Activated naive CD4-positive, alpha-beta T cell treated with anti-CD3 and anti-CD28 coated beads, Interleukin-2, amount 50 U/mL, for 24 hours (primary cell): ENCODE data around the gene UBE2O.

Source experiments
- H3K27ac Mint-ChIP-seq: one replicate; pipeline ENCODE4 v1.8.0; 2021; ENCODE audit warnings: mild to moderate bottlenecking, mixed read lengths
- H3K27me3 Mint-ChIP-seq: one replicate; pipeline ENCODE4 v1.8.0; 2021; ENCODE audit warnings: mixed read lengths
- H3K36me3 Mint-ChIP-seq: one replicate; pipeline ENCODE4 v1.8.0; 2021; ENCODE audit warnings: mixed read lengths
- H3K4me1 Mint-ChIP-seq: one replicate; pipeline ENCODE4 v1.8.0; 2021; ENCODE audit warnings: mixed read lengths
- H3K4me3 Mint-ChIP-seq: one replicate; pipeline ENCODE4 v1.8.0; 2021; ENCODE audit warnings: mild to moderate bottlenecking, mixed read lengths
- H3K9me3 Mint-ChIP-seq: one replicate; pipeline ENCODE4 v1.8.0; 2021; ENCODE audit warnings: mixed read lengths

Gene UBE2O

GRCh38 chr17:76385892-76386786 lies 66.8 kb downstream of the UBE2O start:
- no peaks in the 10 kb centered on the region for H3K27me3 Mint-ChIP-seq
- H3K27ac Mint-ChIP-seq, result peak overlapping the region; percentile 55
- peaks cover 1% of the 10 kb centered on the region for H3K36me3 Mint-ChIP-seq
- no peaks in the 10 kb centered on the region for H3K9me3 Mint-ChIP-seq
- H3K4me1 Mint-ChIP-seq, result peaks cover 14% of the 10 kb centered on the region
- H3K4me3 Mint-ChIP-seq, result peak overlapping the region; percentile 68

GRCh38 chr17:76384987-76385891 lies 67.7 kb downstream of the UBE2O start:
- H3K27me3 Mint-ChIP-seq, result no peaks in the 10 kb centered on the region
- peaks cover 14% of the 10 kb centered on the region for H3K4me1 Mint-ChIP-seq
- peak overlapping the region; percentile 68 for H3K4me3 Mint-ChIP-seq
- H3K36me3 Mint-ChIP-seq, result peaks cover 1% of the 10 kb centered on the region
- H3K9me3 Mint-ChIP-seq, result no peaks in the 10 kb centered on the region
- H3K27ac Mint-ChIP-seq, result no peak overlapping the region

- Mint-ChIP-seq H3K36me3 (no peaks in the 10 kb centered on the region), H3K27me3 (no peaks in the 10 kb centered on the region), H3K27ac (peak within 1 kb of the TSS; percentile 91), H3K4me3 (peak within 1 kb of the TSS; percentile 92), H3K4me1 (peaks cover 14% of the 10 kb centered on the region), H3K9me3 (no peaks in the 10 kb centered on the region)
These were observed 68.5 kb downstream of the UBE2O start, which contains the start of gene SPHK1 for GRCh38 chr17:76384222-76384986. TSS of gene SPHK1 (plus strand) at chr17:76384609. CDS start at chr17:76385645, 1,036 bp downstream.

GRCh38 chr17:76383546-76384221 lies 69.3 kb downstream of the UBE2O start:
- Mint-ChIP-seq H3K27me3 (no peaks in the 10 kb centered on the region), H3K27ac (peak overlapping the region; percentile 91), H3K36me3 (no peaks in the 10 kb centered on the region), H3K4me1 (peaks cover 14% of the 10 kb centered on the region), H3K4me3 (peak overlapping the region; percentile 92), H3K9me3 (no peaks in the 10 kb centered on the region)

GRCh38 chr17:76382803-76383545 lies 70.0 kb downstream of the UBE2O start:
- Mint-ChIP-seq H3K27ac (peak overlapping the region; percentile 59), H3K4me3 (peak overlapping the region; percentile 92), H3K9me3 (no peaks in the 10 kb centered on the region), H3K4me1 (peaks cover 14% of the 10 kb centered on the region), H3K27me3 (no peaks in the 10 kb centered on the region), H3K36me3 (no peaks in the 10 kb centered on the region)

GRCh38 chr17:76382351-76382802 lies 70.6 kb downstream of the UBE2O start:
- H3K27ac Mint-ChIP-seq, result peak overlapping the region; percentile 59
- H3K27me3 Mint-ChIP-seq, result no peaks in the 10 kb centered on the region
- peak overlapping the region; percentile 92 for H3K4me3 Mint-ChIP-seq
- peaks cover 14% of the 10 kb centered on the region for H3K4me1 Mint-ChIP-seq
- H3K36me3 Mint-ChIP-seq, result no peaks in the 10 kb centered on the region
- H3K9me3 Mint-ChIP-seq, result no peaks in the 10 kb centered on the region

GRCh38 chr17:76381633-76382350 lies 71.2 kb downstream of the UBE2O start:
- Mint-ChIP-seq H3K27me3 (no peaks in the 10 kb centered on the region), H3K4me3 (peak overlapping the region; percentile 33)

GRCh38 chr17:76379646-76380376 lies 73.1 kb downstream of the UBE2O start:
- peaks cover 6% of the 10 kb centered on the region for H3K4me1 Mint-ChIP-seq
- no peak overlapping the region for H3K27ac Mint-ChIP-seq
- no peak overlapping the region for H3K4me3 Mint-ChIP-seq
- H3K27me3 Mint-ChIP-seq, result no peaks in the 10 kb centered on the region
- H3K36me3 Mint-ChIP-seq, result no peaks in the 10 kb centered on the region
- no peaks in the 10 kb centered on the region for H3K9me3 Mint-ChIP-seq

More at GRCh38 chr17:76381633-76382350, 71.2 kb downstream of the UBE2O start:
- peaks cover 14% of the 10 kb centered on the region for H3K4me1 Mint-ChIP-seq
- no peak overlapping the region for H3K27ac Mint-ChIP-seq
- no peaks in the 10 kb centered on the region for H3K9me3 Mint-ChIP-seq
- H3K36me3 Mint-ChIP-seq, result no peaks in the 10 kb centered on the region

GRCh38 chr17:76379275-76379641 lies 73.7 kb downstream of the UBE2O start:
- Mint-ChIP-seq H3K27ac (no peak overlapping the region), H3K9me3 (no peaks in the 10 kb centered on the region), H3K36me3 (no peaks in the 10 kb centered on the region), H3K4me3 (no peak overlapping the region), H3K27me3 (no peaks in the 10 kb centered on the region), H3K4me1 (peaks cover 6% of the 10 kb centered on the region)

- Mint-ChIP-seq H3K9me3 (no peaks in the 10 kb centered on the region), H3K27ac (no peak overlapping the region), H3K4me1 (peaks cover 4% of the 10 kb centered on the region), H3K4me3 (no peak overlapping the region), H3K36me3 (no peaks in the 10 kb centered on the region), H3K27me3 (no peaks in the 10 kb centered on the region)
These were observed 74.2 kb downstream of the UBE2O start for GRCh38 chr17:76378548-76379274.

- H3K27me3 Mint-ChIP-seq, result no peaks in the 10 kb centered on the region
- no peaks in the 10 kb centered on the region for H3K9me3 Mint-ChIP-seq
- H3K36me3 Mint-ChIP-seq, result no peaks in the 10 kb centered on the region
- H3K4me1 Mint-ChIP-seq, result no peaks in the 10 kb centered on the region
- no peak overlapping the region for H3K4me3 Mint-ChIP-seq
- H3K27ac Mint-ChIP-seq, result no peak overlapping the region
These were observed 76.4 kb downstream of the UBE2O start for GRCh38 chr17:76376318-76377133.
